Retinal pigment epithelial cell (primary cell): ENCODE results near the gene CACNA2D3.

Source experiments
- DNase-seq: peaks from one replicate; pipeline ENCODE4 v3.0.0-alpha.2; 2010; ENCODE audit warnings: low read depth
- H3K4me3 ChIP-seq: 2 replicates; pipeline ENCODE4 v1.5.1; 2011; ENCODE audit warnings: mild to moderate bottlenecking, low read length, control low read depth, moderate library complexity
- CTCF ChIP-seq: conservative IDR thresholded peaks from 2 replicates; pipeline ENCODE4 v1.5.1; 2011; ENCODE audit warnings: low read depth, low read length, control low read depth, inconsistent platforms

CACNA2D3 gene

GRCh38 chr3:54660714-54661132, 538.4 kb downstream of the CACNA2D3 start:
- no peak for TF ChIP-seq CTCF
- no peak overlapping the region for H3K4me3 ChIP-seq
- no peak for DNase-seq

- H3K4me3 ChIP-seq, result no peak overlapping the region
- no peak for DNase-seq
- TF ChIP-seq CTCF, result no peak
Measured at GRCh38 chr3:54661151-54661550, 538.8 kb downstream of the CACNA2D3 start.

GRCh38 chr3:54663501-54664011, 541.2 kb downstream of the CACNA2D3 start:
- DNase-seq, result no peak
- H3K4me3 ChIP-seq, result no peak overlapping the region
- TF ChIP-seq CTCF, result no peak

GRCh38 chr3:54665016-54665600, 542.8 kb downstream of the CACNA2D3 start:
- H3K4me3 ChIP-seq, result no peak overlapping the region
- no peak for DNase-seq
- TF ChIP-seq CTCF, result no peak

- TF ChIP-seq CTCF, result no peak
- no peak overlapping the region for H3K4me3 ChIP-seq
- no peak for DNase-seq
Measured at GRCh38 chr3:54668236-54668635, 545.9 kb downstream of the CACNA2D3 start.

- H3K4me3 ChIP-seq, result no peak overlapping the region
- no peak for DNase-seq
- no peak for TF ChIP-seq CTCF
Measured at GRCh38 chr3:54670201-54671000, 548.0 kb downstream of the CACNA2D3 start.

GRCh38 chr3:54671511-54671910, 549.2 kb downstream of the CACNA2D3 start:
- no peak overlapping the region for H3K4me3 ChIP-seq
- DNase-seq, result no peak
- no peak for TF ChIP-seq CTCF
